Fibroblast of the aortic adventitia (primary cell): ENCODE data around the gene REP15. TPM values are rescaled to one million over a fixed set of nuclear protein-coding genes. Genes with fewer than 3 reads are reported as not detected.

Experiments
- DNase-seq: peaks from one replicate; pipeline ENCODE4 v3.0.0-alpha.2; 2010; ENCODE audit warnings: low read depth
- H3K4me3 ChIP-seq: 2 replicates; pipeline ENCODE4 v1.5.1; 2011; ENCODE audit warnings: low read depth, mild to moderate bottlenecking, control low read depth, low read length, moderate library complexity
- total RNA-seq: library from RNA; depleted of rRNA; stranded (reverse); fragments of >200 nt; gene quantifications from 2 replicates; pipeline ENCODE4 v1.2.3, GENCODE V29; 2012; ENCODE audit warnings: low replicate concordance
- TF ChIP-seq, protein P1 (sequence below): IDR thresholded peaks from 2 replicates; pipeline ENCODE4 v1.5.1; 2011; ENCODE audit warnings: mild to moderate bottlenecking, low read length, control low read depth, inconsistent platforms; ENCODE audit not compliant: insufficient read depth

Gene REP15
- total RNA-seq, 1 donor, result 3.5 TPM

DNA sequence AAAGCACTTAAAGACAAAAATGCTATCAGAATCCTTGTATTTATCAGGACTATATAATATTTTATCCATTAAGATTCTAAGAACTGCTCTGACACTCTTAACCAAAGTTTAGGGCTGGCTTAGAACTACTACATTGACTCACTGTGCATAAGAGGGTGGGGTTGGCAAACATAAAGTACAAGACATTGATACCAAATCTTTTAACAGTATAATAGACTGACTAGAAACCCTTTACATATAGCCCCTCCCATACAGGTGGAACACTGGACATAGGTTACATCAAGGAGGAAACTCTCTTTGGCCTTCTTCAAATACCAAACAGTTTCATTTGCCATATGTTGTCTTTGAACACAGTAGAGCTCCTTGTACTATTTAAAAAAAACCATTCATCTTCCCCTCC is 15.6 kb upstream of the REP15 start:
- TF ChIP-seq, protein P1, sequence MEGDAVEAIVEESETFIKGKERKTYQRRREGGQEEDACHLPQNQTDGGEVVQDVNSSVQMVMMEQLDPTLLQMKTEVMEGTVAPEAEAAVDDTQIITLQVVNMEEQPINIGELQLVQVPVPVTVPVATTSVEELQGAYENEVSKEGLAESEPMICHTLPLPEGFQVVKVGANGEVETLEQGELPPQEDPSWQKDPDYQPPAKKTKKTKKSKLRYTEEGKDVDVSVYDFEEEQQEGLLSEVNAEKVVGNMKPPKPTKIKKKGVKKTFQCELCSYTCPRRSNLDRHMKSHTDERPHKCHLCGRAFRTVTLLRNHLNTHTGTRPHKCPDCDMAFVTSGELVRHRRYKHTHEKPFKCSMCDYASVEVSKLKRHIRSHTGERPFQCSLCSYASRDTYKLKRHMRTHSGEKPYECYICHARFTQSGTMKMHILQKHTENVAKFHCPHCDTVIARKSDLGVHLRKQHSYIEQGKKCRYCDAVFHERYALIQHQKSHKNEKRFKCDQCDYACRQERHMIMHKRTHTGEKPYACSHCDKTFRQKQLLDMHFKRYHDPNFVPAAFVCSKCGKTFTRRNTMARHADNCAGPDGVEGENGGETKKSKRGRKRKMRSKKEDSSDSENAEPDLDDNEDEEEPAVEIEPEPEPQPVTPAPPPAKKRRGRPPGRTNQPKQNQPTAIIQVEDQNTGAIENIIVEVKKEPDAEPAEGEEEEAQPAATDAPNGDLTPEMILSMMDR, result no peak
- no peak for DNase-seq
- H3K4me3 ChIP-seq, result no peak overlapping the region

DNA sequence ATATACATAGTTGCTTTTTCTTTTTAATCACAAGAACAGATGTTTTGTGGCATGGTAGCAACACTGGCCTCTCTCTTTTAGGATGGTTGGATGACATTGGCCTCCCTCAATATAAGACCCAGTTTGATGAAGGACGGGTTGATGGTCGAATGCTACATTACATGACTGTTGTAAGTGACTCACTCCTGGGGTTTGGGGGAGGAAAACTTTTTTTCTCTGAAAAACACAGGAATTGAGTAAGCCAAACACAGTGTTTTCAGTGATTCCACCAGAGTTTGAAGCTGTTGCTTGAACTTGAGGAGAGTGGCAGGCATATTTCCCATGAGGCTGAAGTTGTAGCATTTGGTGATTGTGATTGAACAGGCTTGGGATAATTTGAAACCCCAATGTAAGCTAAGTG is 13.7 kb upstream of the REP15 start:
- H3K4me3 ChIP-seq, result no peak overlapping the region
- no peak for DNase-seq
- TF ChIP-seq, protein P1, result no peak

DNA sequence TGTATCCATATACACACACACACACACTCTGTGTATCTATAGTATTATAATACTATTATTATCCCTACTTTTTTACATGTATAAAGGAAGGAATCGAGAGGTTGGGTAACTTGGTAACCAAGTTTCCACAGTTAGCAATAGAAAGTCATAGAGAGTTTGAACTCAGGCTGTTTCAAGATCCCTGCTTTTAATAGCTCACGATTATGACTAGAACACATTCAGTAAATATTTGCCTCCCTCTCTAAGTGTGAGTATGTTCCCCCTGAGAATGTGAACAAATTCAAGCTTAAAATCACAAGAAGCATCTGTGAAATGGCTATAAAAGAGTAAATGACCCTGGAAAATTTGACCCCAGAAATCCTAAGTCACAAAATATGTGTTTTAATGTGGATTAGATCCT is 11.0 kb upstream of the REP15 start:
- no peak overlapping the region for H3K4me3 ChIP-seq
- DNase-seq, result no peak
- TF ChIP-seq, protein P1, result no peak

DNA sequence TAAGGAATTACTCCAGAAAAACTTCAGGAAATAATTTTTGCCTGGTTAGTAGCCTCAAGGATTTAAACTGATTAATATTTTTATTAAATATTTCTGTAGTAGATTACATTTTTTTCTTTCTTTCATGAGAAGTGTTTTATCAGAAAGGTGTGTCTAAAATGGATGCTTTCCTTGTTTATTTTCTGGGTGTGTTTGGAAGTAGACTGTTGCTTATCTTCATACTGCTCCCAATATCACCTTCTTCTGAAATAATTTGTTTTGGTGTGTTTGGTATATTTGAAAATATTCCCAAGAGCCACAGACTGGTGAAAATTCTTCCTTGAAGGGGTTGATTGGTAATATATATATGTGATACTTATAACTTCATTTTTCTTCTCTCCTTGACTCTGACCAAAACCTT is 10.1 kb upstream of the REP15 start:
- TF ChIP-seq, protein P1, result no peak
- no peak overlapping the region for H3K4me3 ChIP-seq
- DNase-seq, result no peak

DNA sequence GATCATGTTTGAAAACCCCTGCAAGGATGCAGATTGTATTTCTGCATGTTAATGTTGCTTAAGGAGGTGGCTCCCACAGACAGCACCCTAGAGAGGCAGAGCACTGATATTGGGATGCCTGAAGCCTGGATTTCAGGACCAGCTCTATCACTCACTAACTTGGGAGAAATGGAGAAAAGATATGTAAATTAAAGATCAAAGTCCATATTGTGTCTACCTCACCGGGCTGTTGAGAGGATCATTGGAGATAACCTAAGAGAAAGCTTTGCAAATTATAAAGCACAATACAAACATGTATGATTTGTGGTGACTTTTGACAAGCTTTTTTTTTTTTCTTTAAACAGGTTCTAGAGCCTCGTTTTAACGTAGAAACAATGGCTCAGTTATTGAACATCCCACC is 7.6 kb upstream of the REP15 start:
- H3K4me3 ChIP-seq, result no peak overlapping the region
- TF ChIP-seq, protein P1, result no peak
- no peak for DNase-seq

DNA sequence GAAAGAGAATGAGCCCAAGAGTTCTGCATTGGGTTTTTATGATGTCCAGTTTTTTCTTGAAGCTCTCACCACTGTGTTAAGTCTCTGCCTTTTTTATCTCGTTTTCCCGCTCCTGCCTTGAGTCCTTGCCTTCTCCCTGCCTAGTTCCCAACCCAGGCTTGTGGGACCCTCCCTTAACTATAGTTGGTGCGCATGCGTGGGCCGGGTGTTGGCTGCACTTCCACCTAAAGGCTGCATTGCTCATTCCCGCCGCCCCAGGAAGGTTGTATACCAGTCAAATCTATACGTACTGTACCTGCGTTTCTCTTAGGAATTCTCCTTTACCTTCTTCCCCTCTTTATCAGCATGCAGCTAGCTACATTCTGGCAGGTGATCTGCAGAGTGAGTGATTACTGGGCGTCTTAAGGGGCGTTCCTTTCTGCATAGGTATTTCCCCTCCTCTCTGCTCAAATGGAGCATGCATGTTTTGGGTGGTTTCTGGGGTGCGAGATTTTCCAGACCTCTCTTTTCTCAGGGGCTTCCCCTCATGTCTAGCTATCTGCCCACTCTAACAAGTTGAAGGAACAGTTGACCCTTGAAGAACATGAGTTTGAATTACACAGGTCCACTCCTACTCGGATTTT is 6.6 kb upstream of the REP15 start:
- TF ChIP-seq, protein P1, result no peak
- DNase-seq, result no peak
- H3K4me3 ChIP-seq, result no peak overlapping the region

DNA sequence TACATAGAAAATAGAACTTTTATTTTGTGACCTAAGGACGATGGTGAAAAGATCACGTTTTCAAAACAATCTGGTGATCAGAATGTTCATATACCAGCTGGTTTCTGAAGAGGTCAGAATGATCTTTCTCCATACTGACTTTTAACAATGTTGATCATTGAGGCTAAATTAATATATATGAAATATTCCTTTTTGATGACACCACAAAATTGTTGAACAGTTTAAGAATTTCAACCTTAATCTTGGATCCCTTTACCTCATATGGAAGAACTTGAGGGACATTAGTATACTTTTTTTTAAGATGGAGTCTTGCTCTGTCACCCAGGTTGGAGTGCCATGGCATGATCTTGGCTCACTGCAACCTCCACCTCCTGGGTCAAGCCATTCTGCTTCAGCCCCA is 2.8 kb upstream of the REP15 start:
- TF ChIP-seq, protein P1, result no peak
- no peak overlapping the region for H3K4me3 ChIP-seq
- DNase-seq, result no peak
